ENCODE results near the gene GPANK1. TPM values are rescaled to one million over a fixed set of nuclear protein-coding genes. Genes with fewer than 3 reads are reported as not detected.
A peak's percentile ranks its signal among the peaks of the same experiment; 100 is the strongest.

GPANK1 gene
- total and polyA plus RNA-seq, 9 of the 15 experiments (the other 6 are each of a cell fraction or from before 2014, with no cell fraction given), result 32.2 to 111 (median 46.3) TPM

GRCh38 chr6:31676904-31677303, 12.1 kb upstream of the GPANK1 start (continued):
- TF ChIP-seq CHD7 (IDR thresholded peaks at IDR 0.05; ENCODE audit: low read depth, low read length), result no peak
- 0 out of 2 replicates have a peak, but pooled peaks have one; percentile 37 for TF ChIP-seq ZNF445 (CRISPR knock-in tag; IDR thresholded peaks at IDR 0.05; ENCODE audit: low read depth)
- no peak for TF ChIP-seq ATF1 (CRISPR knock-in tag; IDR thresholded peaks at IDR 0.05)
- peak; percentile 93 for TF ChIP-seq ATF1 (tag; IDR thresholded peaks at IDR 0.05)
- 0 out of 2 replicates have a peak, but pooled peaks have one; percentile 62 for TF ChIP-seq NBN (IDR thresholded peaks at IDR 0.05; ENCODE audit: low read depth)
- TF ChIP-seq SMAD3 (CRISPR knock-in tag; conservative IDR thresholded peaks at IDR 0.05), result peak; percentile 56; the same call in 1 of the 2 replicates
- no peak for TF ChIP-seq ZNF398 (CRISPR knock-in tag; IDR thresholded peaks at IDR 0.05)
- 0 out of 6 replicates have a peak, but pooled peaks of 1 of the 3 experiments have one; percentile 22 for TF ChIP-seq ZBTB11 (CRISPR knock-in tag; IDR thresholded peaks at IDR 0.05)
- no peak for TF ChIP-seq KAT7 (CRISPR knock-in tag; IDR thresholded peaks at IDR 0.05; ENCODE audit: borderline replicate concordance)
